ENCODE data around the gene CCNY.

DNA sequence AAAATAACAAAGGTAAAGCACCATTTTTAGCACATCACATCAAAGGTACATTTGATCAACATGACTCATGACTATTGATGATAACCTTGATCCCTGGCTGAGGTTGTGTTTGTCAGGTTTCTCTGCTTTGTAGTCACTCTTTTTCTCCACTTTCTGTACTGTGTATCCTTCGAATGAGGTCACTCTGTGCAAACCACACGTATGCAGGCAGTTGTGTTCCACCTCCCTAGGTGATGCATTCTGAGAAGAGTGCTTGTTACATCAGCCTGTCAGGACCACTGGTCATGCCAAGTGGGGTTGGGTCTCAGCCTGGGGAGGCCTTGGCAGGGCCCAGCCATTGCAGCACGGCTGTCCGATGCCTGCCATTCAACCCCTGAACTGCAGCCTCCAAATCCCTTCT lies 206.0 kb downstream of the CCNY start:
- TF ChIP-seq, protein P1, sequence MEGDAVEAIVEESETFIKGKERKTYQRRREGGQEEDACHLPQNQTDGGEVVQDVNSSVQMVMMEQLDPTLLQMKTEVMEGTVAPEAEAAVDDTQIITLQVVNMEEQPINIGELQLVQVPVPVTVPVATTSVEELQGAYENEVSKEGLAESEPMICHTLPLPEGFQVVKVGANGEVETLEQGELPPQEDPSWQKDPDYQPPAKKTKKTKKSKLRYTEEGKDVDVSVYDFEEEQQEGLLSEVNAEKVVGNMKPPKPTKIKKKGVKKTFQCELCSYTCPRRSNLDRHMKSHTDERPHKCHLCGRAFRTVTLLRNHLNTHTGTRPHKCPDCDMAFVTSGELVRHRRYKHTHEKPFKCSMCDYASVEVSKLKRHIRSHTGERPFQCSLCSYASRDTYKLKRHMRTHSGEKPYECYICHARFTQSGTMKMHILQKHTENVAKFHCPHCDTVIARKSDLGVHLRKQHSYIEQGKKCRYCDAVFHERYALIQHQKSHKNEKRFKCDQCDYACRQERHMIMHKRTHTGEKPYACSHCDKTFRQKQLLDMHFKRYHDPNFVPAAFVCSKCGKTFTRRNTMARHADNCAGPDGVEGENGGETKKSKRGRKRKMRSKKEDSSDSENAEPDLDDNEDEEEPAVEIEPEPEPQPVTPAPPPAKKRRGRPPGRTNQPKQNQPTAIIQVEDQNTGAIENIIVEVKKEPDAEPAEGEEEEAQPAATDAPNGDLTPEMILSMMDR (IDR thresholded peaks at IDR 0.05) = no peak
- no peak for TF ChIP-seq POLR2A (IDR thresholded peaks at IDR 0.05)
- no peak for TF ChIP-seq POLR2AphosphoS5 (IDR thresholded peaks at IDR 0.05)
- TF ChIP-seq EP300 (IDR thresholded peaks at IDR 0.05) = no peak

All from suprapubic skin (tissue), 4 donors.